ENCODE data around the gene MYL12B.
A peak's percentile ranks its signal among the peaks of the same experiment; 100 is the strongest.

Gene MYL12B

GRCh38 chr18:3262234-3263131 lies 550 bp downstream of the MYL12B start:
- peak overlapping the region; percentile 82 for H3K4me3 ChIP-seq (ENCODE audit: low read depth, low read length)
- TF ChIP-seq CTCF (IDR thresholded peaks at IDR 0.05; ENCODE audit: borderline replicate concordance, insufficient read depth, low read depth, low read length) = no peak

- peak overlapping the region; percentile 82 for H3K4me3 ChIP-seq (ENCODE audit: low read depth, low read length)
- TF ChIP-seq CTCF (IDR thresholded peaks at IDR 0.05; ENCODE audit: borderline replicate concordance, insufficient read depth, low read depth, low read length) = no peak
Observed at GRCh38 chr18:3263132-3263700, 1.3 kb downstream of the MYL12B start.

- no peak for TF ChIP-seq CTCF (IDR thresholded peaks at IDR 0.05; ENCODE audit: borderline replicate concordance, insufficient read depth, low read depth, low read length)
- no peak overlapping the region for H3K4me3 ChIP-seq (ENCODE audit: low read depth, low read length)
Observed at GRCh38 chr18:3264362-3264761, 2.4 kb downstream of the MYL12B start.

GRCh38 chr18:3265564-3266033 lies 3.7 kb downstream of the MYL12B start:
- no peak overlapping the region for H3K4me3 ChIP-seq (ENCODE audit: low read depth, low read length)
- no peak for TF ChIP-seq CTCF (IDR thresholded peaks at IDR 0.05; ENCODE audit: borderline replicate concordance, insufficient read depth, low read depth, low read length)

GRCh38 chr18:3266062-3266608 lies 4.2 kb downstream of the MYL12B start:
- no peak overlapping the region for H3K4me3 ChIP-seq (ENCODE audit: low read depth, low read length)
- no peak for TF ChIP-seq CTCF (IDR thresholded peaks at IDR 0.05; ENCODE audit: borderline replicate concordance, insufficient read depth, low read depth, low read length)

GRCh38 chr18:3268306-3268705 lies 6.4 kb downstream of the MYL12B start:
- H3K4me3 ChIP-seq (ENCODE audit: low read depth, low read length) = no peak overlapping the region

More at GRCh38 chr18:3268306-3268705, 6.4 kb downstream of the MYL12B start:
- no peak for TF ChIP-seq CTCF (IDR thresholded peaks at IDR 0.05; ENCODE audit: borderline replicate concordance, insufficient read depth, low read depth, low read length)

Measured in GM12875 (cell line).